Right renal pelvis (tissue), 4 donors: Measurements from ENCODE around the gene CDCA8. TPM values are rescaled to one million over a fixed set of nuclear protein-coding genes. Genes with fewer than 3 reads are reported as not detected.
A peak's percentile ranks its signal among the peaks of the same experiment; 100 is the strongest.
"Not testable (repeated sequence)": the region's sequence is repeated elsewhere in the genome, so short reads cannot be mapped to it uniquely, and the experiment has no call there.

Experiments
- DNase-seq, 4 donors: peaks; one replicate each; pipeline ENCODE4 v3.0.0-alpha.2; 2013; ENCODE audit warnings: low read depth in 4 of 4, low spot score in 3 of 4, missing footprints in 1 of 4
- polyA plus RNA-seq, 4 donors: library from polyadenylated mRNA; unstranded; fragments of 120-200 nt; gene quantifications; one replicate each; pipeline ENCODE4 v1.2.1, GENCODE V29; 2013; ENCODE audit not compliant: insufficient read length in 4 of 4

Gene CDCA8
- polyA plus RNA-seq, 4 donors, result 15.9 to 17.6 (median 16.9) TPM

DNA sequence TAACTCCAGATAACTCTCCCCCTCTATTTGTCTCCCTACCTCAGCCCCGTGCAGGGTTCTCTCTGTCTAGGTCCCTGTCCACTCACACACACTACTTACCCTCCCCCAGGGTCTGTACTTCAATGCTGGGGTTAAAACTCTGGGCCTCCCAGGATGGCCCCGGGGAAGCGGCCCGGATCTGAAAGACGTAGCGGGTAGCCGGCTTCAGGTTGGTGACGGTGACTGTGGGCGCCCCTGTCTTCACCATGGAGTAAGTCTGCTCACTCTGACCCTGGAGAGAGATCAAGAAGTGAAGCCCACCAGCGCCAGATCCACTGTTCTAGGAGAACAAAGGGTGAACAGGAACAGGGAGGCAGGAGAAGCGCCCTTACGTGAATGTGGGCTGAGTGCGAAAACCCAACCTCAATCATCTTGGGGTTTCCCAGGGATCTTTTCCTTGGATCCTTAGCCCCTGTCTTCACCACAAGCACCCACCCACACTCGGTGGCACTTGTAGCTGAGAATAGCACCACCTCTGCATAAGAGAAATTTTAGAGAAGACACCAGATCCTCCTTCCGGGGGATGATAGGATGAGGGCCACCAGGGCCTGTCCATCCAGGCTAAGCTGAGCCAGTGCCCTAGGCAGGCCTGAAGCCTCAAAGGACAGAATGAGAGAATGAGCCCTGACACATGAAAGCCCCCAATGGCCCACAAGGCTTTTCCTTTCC is 39.1 kb downstream of the CDCA8 start:
- no peak for DNase-seq

GRCh38 chr1:37732111-37732780 is 39.9 kb downstream of the CDCA8 start:
- DNase-seq, result no peak

GRCh38 chr1:37734629-37735591 is 42.6 kb downstream of the CDCA8 start:
- DNase-seq, result no peak

DNA sequence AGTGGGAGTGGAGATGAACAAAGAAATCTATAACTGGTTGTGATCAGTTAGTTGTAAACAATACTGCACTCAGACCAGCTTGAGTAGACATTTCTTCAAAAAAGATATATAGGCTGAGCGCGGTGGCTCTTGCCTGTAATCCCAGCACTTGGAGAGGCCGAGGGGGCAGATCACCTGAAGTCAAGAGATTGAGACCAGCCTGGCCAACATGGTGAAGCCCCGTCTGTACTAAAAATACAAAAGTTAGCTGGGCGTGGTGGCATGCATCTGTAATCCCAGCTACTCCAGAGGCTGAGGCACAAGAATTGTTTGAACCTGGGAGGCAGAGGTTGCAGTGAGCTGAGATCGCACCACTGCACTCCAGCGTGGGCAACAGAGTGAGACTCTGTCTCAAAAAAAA is 45.7 kb downstream of the CDCA8 start:
- not testable (repeated sequence) for DNase-seq

- not testable (repeated sequence) for DNase-seq
Observed at GRCh38 chr1:37738619-37739018, 46.3 kb downstream of the CDCA8 start.

- no peak for DNase-seq
Observed at GRCh38 chr1:37739222-37739621, 46.9 kb downstream of the CDCA8 start.

DNA sequence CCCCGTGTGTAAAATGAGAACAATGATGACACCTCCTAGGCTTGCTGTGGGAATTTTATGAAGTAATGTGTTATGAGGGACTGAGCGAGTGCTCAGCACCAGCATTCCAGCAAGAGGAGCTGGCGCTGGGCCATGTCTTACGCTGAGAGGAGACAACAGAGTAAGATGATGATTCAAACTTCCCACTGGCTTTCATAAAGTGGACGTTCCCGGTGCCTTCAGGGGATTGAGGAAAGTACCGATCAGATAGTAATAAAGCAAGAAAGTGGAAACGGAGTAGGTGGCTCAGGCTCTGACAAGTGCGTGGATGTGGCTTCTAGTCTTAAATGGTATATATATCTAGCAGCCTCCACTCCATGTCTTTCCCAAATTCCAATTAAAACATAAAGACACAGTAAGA is 48.8 kb downstream of the CDCA8 start:
- no peak for DNase-seq

GRCh38 chr1:37741662-37742061 is 49.3 kb downstream of the CDCA8 start:
- no peak for DNase-seq

- DNase-seq, result no peak
Observed at GRCh38 chr1:37746806-37747205, 54.5 kb downstream of the CDCA8 start.

- no peak for DNase-seq
Observed at GRCh38 chr1:37748565-37748964, 56.2 kb downstream of the CDCA8 start.

DNA sequence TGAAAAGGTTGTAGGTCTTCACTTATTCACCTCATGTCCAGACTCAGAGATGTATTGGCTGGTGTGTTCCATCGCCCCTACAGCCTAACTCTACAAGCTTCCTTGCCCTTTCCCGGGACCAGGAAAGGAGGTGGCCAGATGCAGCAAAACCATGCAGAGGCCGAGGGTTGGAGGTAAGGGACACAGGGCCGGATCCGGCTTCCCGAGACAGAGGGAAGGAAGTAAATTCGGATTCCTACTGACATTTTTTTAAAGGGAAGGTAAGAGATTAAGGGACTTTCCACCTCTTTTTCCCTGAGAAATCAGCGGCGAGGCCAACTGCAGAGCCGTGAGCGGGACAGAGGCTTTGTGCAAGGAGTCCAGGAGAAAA is 59.9 kb downstream of the CDCA8 start:
- no peak for DNase-seq

- peak in 1 of 4 donors; percentile 11 for DNase-seq
Observed at GRCh38 chr1:37752583-37753471, 60.5 kb downstream of the CDCA8 start.

- no peak for DNase-seq
Observed at GRCh38 chr1:37753473-37754321, 61.4 kb downstream of the CDCA8 start.

DNA sequence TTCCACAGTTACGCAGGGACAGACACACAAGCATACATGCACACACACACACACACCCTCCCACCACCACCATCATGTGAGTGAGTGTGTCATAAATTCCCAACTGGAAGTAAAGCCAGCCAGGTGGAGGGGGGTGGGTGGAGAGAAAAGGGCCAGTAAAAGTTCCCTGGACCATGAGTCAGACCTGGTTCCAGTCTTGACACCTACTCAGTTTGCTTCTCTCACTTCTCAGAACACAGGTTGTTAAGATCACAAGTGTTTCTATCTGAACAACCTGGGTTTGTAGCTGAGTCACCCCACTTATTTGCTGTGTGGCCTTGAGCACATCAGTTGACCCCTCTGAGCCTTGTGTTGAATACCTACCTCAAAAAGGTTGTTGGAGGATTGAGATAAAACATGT is 63.0 kb downstream of the CDCA8 start:
- no peak for DNase-seq

DNA sequence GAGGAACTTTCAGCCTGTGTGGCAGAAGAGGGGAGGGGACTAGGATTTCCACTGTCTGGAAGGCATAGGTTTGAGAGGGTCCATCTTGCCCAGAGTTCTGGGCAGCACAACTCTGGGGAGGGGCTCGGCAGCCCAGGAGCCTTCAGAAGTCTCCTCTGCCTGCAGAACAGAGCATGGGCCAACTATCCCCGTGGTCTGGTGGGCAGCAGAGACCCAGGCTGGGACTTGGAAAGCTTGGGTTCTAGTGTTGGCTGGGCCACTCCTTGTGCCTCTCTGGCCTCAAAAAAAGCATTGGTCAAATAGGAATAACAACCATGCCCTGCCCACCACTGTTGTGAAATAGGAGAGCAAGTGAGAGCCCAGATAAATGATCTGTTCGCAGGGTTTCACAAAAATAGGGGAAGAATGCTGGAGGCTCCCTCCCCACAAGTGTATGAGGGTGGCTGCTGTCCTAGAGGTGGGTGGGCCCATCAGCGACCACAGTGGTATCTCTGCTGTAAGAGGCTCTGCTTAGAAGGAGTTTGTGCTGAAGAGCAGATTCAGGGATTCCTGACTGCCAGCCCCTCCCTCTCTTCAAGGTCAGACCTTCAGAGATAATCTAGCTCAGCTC is 63.7 kb downstream of the CDCA8 start:
- no peak for DNase-seq
